MG63 (cell line): ENCODE measurements around the gene IL1R1. TPM values are rescaled to one million over a fixed set of nuclear protein-coding genes. Genes with fewer than 3 reads are reported as not detected.

Experiments used
- DNase-seq: peaks from one replicate; pipeline ENCODE4 v3.0.0-alpha.2; 2020
- H3K27me3 ChIP-seq: fragments of 250-450 bp; sonication (Bioruptor Pico); 2 replicates; pipeline ENCODE4 v1.5.1; 2020; ENCODE audit warnings: mild to moderate bottlenecking, moderate library complexity
- H3K36me3 ChIP-seq: fragments of 250-450 bp; sonication (Bioruptor Pico); 2 replicates; pipeline ENCODE4 v1.5.1; 2020; ENCODE audit warnings: mild to moderate bottlenecking, moderate library complexity
- H3K4me3 ChIP-seq: fragments of 250-450 bp; sonication (Bioruptor Pico); 2 replicates; pipeline ENCODE4 v1.5.1; 2020; ENCODE audit warnings: mild to moderate bottlenecking, moderate library complexity
- H3K9me3 ChIP-seq: fragments of 250-450 bp; sonication (Bioruptor Pico); 2 replicates; pipeline ENCODE4 v1.5.1; 2020; ENCODE audit warnings: mild to moderate bottlenecking, moderate library complexity
- total RNA-seq: library from RNA; depleted of rRNA; stranded (reverse); fragments of >200 nt; shearing (Covaris generic); gene quantifications from 2 replicates; pipeline ENCODE4 v1.2.3, GENCODE V29; 2014; ENCODE audit warnings: low replicate concordance

The IL1R1 gene
- total RNA-seq, 1 experiment from 2014 or later: 0.82 TPM

- DNase-seq: no peak
- H3K4me3 ChIP-seq: no peak overlapping the region
- peaks cover 17% of the 10 kb centered on the region; the same call in 1 of the 2 replicates for H3K36me3 ChIP-seq
- no peaks in the 10 kb centered on the region for H3K27me3 ChIP-seq
- peaks cover 16% of the 10 kb centered on the region for H3K9me3 ChIP-seq
These were observed 1.6 kb downstream of the IL1R1 start for GRCh38 chr2:102144128-102144527.

GRCh38 chr2:102145107-102145506 lies 2.6 kb downstream of the IL1R1 start:
- H3K27me3 ChIP-seq: no peaks in the 10 kb centered on the region
- H3K9me3 ChIP-seq: peaks cover 16% of the 10 kb centered on the region
- no peak for DNase-seq
- no peak overlapping the region for H3K4me3 ChIP-seq
- peaks cover 17% of the 10 kb centered on the region; the same call in 1 of the 2 replicates for H3K36me3 ChIP-seq

- peaks cover 16% of the 10 kb centered on the region for H3K9me3 ChIP-seq
- H3K36me3 ChIP-seq: peaks cover 17% of the 10 kb centered on the region; the same call in 1 of the 2 replicates
- no peak overlapping the region for H3K4me3 ChIP-seq
- no peak for DNase-seq
- no peaks in the 10 kb centered on the region for H3K27me3 ChIP-seq
These were observed 3.4 kb downstream of the IL1R1 start for GRCh38 chr2:102145934-102146333.

- peaks cover 17% of the 10 kb centered on the region; the same call in 1 of the 2 replicates for H3K36me3 ChIP-seq
- H3K4me3 ChIP-seq: no peak overlapping the region
- DNase-seq: no peak
- no peaks in the 10 kb centered on the region for H3K27me3 ChIP-seq
- peaks cover 16% of the 10 kb centered on the region for H3K9me3 ChIP-seq
These were observed 5.4 kb downstream of the IL1R1 start for GRCh38 chr2:102147935-102148334.

- Histone ChIP-seq H3K9me3 (peaks cover 14% of the 10 kb centered on the region), H3K27me3 (no peaks in the 10 kb centered on the region), H3K36me3 (peaks cover 12% of the 10 kb centered on the region; the same call in 1 of the 2 replicates), H3K4me3 (no peak overlapping the region)
- no peak for DNase-seq
These were observed 6.7 kb downstream of the IL1R1 start for GRCh38 chr2:102149243-102149642.

- Histone ChIP-seq H3K9me3 (peaks cover 11% of the 10 kb centered on the region), H3K27me3 (no peaks in the 10 kb centered on the region), H3K4me3 (no peak overlapping the region), H3K36me3 (peaks cover 11% of the 10 kb centered on the region)
- no peak for DNase-seq
These were observed 7.3 kb downstream of the IL1R1 start for GRCh38 chr2:102149644-102150455.

GRCh38 chr2:102154364-102154763 lies 11.8 kb downstream of the IL1R1 start:
- DNase-seq: no peak
- no peaks in the 10 kb centered on the region for H3K27me3 ChIP-seq
- H3K9me3 ChIP-seq: no peaks in the 10 kb centered on the region
- H3K4me3 ChIP-seq: no peak overlapping the region
- H3K36me3 ChIP-seq: peaks cover 11% of the 10 kb centered on the region

GRCh38 chr2:102154946-102155702 lies 12.6 kb downstream of the IL1R1 start:
- DNase-seq: no peak
- H3K27me3 ChIP-seq: no peaks in the 10 kb centered on the region
- no peaks in the 10 kb centered on the region for H3K9me3 ChIP-seq
- H3K36me3 ChIP-seq: peaks cover 11% of the 10 kb centered on the region
- no peak overlapping the region for H3K4me3 ChIP-seq

GRCh38 chr2:102155703-102156515 lies 13.4 kb downstream of the IL1R1 start:
- no peaks in the 10 kb centered on the region for H3K27me3 ChIP-seq
- H3K9me3 ChIP-seq: no peaks in the 10 kb centered on the region
- DNase-seq: no peak
- peaks cover 11% of the 10 kb centered on the region for H3K36me3 ChIP-seq
- no peak overlapping the region for H3K4me3 ChIP-seq

GRCh38 chr2:102158011-102158755 lies 15.6 kb downstream of the IL1R1 start:
- Histone ChIP-seq H3K9me3 (no peaks in the 10 kb centered on the region), H3K36me3 (peaks cover 11% of the 10 kb centered on the region), H3K27me3 (no peaks in the 10 kb centered on the region), H3K4me3 (no peak overlapping the region)
- DNase-seq: no peak

- no peak for DNase-seq
- Histone ChIP-seq H3K27me3 (no peaks in the 10 kb centered on the region), H3K36me3 (peaks cover 11% of the 10 kb centered on the region), H3K9me3 (no peaks in the 10 kb centered on the region), H3K4me3 (no peak overlapping the region)
These were observed 16.7 kb downstream of the IL1R1 start for GRCh38 chr2:102159295-102159694.

- no peak for DNase-seq
- no peaks in the 10 kb centered on the region for H3K9me3 ChIP-seq
- peaks cover 8% of the 10 kb centered on the region; the same call in 1 of the 2 replicates for H3K36me3 ChIP-seq
- no peak overlapping the region for H3K4me3 ChIP-seq
- no peaks in the 10 kb centered on the region for H3K27me3 ChIP-seq
These were observed 23.8 kb downstream of the IL1R1 start for GRCh38 chr2:102166189-102166845.

- DNase-seq: no peak
- no peaks in the 10 kb centered on the region for H3K9me3 ChIP-seq
- H3K27me3 ChIP-seq: no peaks in the 10 kb centered on the region
- H3K36me3 ChIP-seq: peaks cover 13% of the 10 kb centered on the region
- no peak overlapping the region for H3K4me3 ChIP-seq
These were observed 25.7 kb downstream of the IL1R1 start for GRCh38 chr2:102168026-102168771.

- no peaks in the 10 kb centered on the region for H3K27me3 ChIP-seq
- H3K4me3 ChIP-seq: no peak overlapping the region
- H3K36me3 ChIP-seq: peaks cover 18% of the 10 kb centered on the region
- DNase-seq: no peak
- no peaks in the 10 kb centered on the region for H3K9me3 ChIP-seq
These were observed 29.4 kb downstream of the IL1R1 start for GRCh38 chr2:102171946-102172345.

- Histone ChIP-seq H3K4me3 (no peak overlapping the region), H3K27me3 (no peaks in the 10 kb centered on the region), H3K9me3 (no peaks in the 10 kb centered on the region), H3K36me3 (peaks cover 18% of the 10 kb centered on the region)
- no peak for DNase-seq
These were observed 30.2 kb downstream of the IL1R1 start for GRCh38 chr2:102172745-102173144.
